ELF-1 (cell line): ENCODE data around the gene BOLA1.
"Not testable (repeated sequence)": the region's sequence is repeated elsewhere in the genome, so short reads cannot be mapped to it uniquely, and the experiment has no call there.

Experiments used
- DNase-seq: peaks from one replicate; pipeline ENCODE4 v3.0.0-alpha.2; 2016; ENCODE audit warnings: low read depth, low spot score

Gene BOLA1

DNA sequence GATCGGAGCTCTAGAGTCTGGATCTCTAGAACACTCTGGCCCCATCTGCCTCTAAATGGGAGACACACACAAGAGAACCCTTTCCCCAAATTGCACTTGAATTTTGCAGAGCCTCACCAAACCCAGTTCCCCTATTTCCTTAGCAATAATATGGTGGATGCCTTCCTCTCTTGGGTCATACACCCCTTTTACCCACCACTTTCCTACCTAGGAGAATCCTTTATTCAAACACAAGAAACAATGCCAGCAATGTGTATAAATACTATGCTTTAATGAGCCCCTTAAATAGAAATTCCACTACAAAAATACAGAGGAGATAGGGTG lies 29.0 kb downstream of the BOLA1 start:
- no peak for DNase-seq

DNA sequence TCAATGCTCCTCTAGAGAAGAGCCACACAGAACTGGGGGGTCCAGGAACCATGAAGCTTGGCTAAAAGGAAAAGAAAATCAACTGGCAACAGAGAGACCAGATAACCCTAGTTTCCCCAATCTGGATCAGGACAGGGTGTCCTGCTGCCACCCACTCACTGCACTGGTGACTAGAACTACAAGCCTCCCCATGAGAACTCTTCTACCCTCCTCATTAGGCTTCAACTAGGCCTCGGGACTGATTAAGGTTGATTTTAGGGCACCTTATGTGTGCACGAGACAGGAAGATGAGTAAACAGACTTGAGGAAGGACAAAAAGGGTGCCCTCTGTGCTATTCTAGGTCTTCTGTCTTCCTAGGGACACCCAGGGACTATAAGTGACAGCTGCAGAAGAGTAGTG lies 30.5 kb downstream of the BOLA1 start:
- DNase-seq = no peak

DNA sequence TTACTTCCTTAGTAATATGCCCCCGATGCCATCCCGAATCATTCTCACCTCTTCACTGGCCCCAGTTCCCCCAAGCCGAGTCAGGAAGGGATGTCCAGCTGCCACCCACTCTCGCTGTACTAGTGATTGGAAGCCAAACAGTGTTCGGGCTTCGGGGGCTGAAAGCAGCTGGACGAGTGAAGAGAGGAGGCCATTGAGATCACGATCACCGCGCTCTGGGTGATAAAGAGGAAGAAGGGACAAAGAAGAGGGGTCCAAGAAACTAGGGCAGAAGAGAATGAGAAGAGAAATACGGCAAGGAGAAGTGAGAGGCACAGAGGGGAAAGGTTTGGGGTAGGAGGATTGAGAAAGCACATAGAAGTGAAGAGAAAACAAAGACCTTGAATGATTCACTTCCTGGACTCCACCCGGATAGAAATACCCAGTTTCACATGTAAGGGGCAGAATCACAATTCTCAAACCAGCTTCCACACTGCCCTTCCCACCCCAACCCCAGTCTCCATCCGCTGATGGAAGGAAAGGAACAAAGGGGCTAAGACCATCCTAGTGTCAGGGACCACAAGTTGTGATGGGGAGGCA lies 31.9 kb downstream of the BOLA1 start:
- no peak for DNase-seq

DNA sequence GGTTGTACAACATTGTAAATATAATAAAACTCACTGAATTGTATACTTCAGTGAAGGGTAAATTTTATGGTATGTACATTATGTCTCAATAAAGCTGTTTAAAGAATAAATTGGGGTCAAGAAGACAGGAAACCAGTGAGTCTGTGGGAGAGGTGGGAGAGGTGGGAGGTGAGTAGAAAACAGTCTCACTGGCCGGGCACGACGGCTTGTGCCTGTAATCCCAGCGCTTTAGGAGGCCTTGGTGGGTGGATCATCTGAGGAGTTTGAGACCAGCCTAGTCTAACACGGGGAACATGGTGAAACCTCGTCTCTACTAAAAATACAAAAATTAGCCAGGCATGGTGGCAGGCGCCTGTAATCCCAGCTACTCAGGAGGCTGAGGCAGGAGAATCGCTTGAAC lies 33.1 kb downstream of the BOLA1 start:
- no peak for DNase-seq

DNA sequence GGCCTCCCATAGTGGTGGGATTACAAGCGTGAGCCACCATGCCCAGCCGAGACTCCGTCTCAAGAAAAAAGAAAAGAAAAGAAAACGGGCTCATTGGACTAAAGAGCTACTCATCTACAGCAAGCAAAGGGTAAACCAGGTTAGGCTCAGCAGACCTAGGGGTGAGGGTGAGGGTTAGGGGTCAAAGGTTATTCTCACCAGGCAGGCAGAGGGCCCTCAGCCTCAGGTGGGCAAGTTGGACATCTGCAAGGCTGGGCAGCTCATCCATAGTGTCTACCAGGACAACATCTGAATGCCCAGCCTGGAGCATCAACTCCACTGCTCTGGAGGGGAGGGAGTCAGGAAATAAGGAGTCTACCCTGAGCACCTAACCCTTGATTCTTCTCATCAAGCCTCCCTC lies 33.8 kb downstream of the BOLA1 start:
- no peak for DNase-seq

DNA sequence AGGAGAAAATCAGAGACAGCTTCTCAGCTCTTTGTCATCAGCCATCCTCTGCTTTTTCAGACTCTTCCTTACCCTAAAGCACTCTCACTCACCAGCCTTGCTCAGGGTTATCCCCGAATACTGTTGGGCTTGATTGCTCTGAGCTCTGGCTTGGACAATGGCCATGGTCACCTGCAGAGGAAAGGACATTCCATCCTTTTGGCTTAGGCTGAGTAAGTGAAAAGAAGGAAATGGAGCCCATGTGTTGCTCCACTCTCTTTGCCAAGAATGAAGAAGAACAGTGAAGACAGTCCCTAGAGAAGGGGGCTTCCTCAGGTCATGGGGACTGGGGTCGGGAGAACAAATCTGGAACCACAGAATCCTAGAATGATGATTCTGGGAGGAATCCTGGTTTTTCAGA lies 35.0 kb downstream of the BOLA1 start:
- no peak for DNase-seq

DNA sequence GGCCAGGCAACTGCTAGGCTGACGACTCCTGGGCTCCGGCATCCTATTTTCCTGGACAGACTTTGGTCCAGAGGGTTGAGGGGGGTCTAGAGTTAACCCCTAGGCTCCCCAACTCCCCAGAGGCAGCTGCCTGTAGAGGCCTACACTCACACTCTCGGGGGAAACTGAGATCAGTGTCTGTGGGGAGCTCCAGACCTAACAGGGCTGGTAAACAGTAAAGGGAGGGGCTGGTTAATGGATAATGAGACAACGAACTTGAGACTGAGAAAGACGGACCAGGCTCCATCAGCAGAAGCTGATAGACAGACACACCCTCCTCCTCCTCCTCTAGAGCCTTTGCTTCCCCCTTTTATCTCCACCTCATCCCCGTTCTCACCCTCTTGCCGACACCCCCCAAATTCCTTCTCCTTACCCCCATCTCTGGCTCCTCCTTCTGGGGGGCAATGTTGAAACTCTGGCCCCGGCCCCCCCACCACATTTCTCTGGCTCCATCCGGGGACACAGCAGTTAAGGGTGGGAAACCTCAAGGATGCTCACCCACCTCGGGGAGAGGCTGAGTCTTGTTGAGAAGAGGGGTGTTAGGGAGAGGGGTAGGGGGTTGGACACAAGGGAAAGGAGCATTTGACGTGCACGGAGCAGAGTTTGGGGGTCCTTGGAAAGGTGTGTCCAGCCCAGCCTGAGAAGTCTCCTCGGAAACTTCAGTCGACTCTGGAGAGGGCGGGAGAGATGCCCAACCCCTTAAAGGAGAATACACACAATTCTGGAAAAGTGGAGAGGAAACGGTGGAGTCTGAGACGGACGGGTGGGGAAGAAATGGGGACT lies 37.0 kb downstream of the BOLA1 start, which contains the start of gene MTMR11:
TSS of gene MTMR11 (minus strand) at position 710 of the 822 bp plus-strand sequence. CDS start at position 478, 232 bp downstream.
- DNase-seq = peak; percentile 28

DNA sequence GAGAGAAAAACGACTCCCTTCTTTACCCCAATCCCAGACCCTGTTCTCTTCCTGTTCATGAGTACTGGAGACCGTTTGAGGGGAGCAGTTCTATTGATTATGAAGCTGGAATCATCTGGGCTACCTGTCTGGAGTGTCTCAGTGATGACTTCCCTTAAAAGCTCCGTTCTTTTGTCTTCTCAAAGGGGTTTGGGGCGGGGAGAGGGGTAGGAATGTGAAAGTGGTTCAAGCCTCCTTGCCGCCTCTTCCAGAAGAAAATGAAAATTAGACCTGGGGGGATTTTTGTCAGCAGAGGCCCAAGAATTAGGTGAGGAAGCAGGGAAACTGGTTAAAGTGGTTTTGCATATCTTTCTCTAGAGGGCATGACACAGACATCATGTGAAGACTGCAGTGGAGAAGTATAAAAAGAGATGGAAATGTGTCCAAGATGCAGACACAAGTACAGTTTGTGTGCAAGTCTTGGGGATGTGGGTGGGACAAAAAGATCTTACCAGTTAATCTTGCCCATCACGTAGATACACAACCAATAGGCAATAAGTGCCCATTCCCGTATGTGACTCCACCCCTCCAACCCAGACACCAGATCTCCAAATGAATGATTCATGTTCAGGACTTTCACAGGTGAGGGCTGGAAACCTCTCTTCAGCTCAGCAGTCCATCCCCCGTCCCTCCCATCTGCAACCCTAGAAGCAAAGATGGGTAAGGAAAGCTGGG lies 37.8 kb downstream of the BOLA1 start:
- DNase-seq = peak; percentile 48

DNA sequence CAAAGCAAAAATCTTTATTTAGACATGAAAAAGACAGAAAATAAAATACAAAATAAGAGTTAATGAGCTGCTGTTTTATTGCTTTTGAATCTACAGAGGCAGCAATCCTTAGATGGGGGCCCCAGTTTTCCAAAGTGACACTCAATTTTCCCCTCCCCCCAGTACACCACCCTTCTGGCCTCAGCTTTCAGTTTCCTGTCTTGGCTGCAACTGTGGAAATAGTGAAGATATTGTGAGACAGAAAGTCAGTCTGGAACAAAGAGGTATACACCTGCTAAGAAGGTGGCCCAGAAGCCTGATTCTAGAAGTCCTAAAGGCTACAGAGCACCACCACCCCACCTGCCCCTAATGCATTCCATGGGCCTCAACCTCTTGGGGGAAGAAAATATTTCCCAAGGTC lies 38.4 kb downstream of the BOLA1 start:
- no peak for DNase-seq

DNA sequence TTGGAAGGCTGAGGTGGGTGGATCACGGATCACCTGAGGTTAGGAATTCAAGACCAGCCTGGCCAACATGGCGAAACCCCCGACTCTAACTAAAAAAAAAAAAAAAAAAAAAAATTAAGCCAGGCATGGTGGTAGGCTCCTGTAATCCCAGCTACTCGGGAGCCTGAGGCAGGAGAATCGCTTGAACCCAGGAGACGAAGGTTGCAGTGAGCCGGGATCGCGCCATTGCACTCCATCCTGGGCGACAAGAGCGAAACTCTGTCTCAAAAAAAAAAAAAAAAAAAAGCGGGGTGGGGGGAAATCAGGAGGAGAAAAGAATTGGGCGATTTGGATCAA lies 39.3 kb downstream of the BOLA1 start:
- DNase-seq = not testable (repeated sequence)

DNA sequence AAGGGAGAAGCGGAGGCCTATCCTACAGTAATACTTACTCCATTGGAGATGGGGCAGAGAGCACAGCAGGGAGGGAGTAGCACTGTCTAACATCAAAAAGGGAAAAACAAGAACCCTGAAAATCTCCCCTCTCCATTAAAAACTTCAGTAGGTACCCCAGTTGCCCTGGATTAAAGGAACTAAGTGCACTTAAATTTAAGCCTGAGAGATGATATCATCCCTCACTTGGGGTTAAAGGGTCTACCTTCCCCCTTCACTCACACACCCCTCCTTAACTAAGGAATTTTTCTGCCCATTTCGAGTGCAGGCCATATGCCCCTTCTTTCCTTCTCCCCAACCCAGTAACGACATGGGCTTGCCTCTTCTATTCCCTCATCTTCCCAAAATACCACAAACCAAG lies 41.1 kb downstream of the BOLA1 start:
- DNase-seq = no peak

DNA sequence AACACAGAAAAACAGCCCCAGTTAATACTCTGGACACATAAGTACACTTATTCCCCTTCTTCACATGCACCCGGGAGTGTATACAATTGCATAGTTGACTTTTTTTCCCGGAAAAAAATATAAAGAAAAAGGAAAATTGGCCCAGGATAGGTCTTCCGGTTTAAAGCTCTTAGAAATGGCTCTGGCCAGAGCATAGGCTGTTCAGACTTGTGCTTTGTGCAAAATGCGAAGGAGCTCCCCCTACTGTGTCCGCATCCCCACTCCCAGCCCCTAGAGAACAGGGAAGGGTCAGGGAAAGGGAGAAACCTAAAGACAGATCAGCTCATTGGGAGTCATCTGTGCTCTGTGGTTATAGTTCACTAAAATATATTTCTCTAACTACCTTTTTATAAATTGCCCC lies 42.8 kb downstream of the BOLA1 start:
- DNase-seq = peak; percentile 59

DNA sequence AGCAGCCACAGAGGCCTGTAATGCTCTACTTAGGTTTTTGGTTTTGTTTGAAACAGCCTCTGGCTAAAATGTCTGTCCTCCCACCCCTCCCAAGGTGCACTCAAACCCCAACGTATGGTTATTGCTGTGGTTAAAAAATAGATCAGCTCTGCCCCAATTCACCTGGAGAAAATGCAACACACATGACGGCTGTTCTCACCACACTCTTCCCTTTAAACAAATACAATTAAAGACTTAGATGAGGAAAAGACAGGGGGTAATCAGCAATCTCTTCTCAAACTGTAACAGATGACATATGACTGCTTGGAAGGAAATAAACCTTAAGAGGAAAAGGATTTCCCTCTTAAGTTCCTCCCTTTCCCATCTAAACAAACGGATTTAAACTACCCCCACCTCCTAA lies 43.5 kb downstream of the BOLA1 start:
- DNase-seq = no peak

DNA sequence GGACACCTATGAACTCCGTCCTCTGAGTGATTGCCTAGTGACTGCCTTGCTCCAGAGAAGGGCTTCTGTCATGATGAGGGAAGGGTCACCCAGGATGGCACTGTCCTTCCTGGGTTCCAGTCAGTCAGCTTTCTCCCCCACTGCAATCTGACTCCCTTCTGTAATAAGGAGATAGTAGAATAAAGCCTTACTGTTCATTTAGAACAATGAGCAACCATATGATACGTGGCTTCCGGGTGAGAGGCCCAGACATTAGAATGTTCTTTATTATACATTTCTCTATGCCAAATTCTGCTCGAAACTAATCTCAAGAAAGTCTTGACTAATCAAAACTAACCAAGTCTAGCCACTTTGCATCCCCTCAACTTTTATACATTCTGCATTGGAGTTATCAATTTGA lies 45.8 kb downstream of the BOLA1 start:
- DNase-seq = no peak

DNA sequence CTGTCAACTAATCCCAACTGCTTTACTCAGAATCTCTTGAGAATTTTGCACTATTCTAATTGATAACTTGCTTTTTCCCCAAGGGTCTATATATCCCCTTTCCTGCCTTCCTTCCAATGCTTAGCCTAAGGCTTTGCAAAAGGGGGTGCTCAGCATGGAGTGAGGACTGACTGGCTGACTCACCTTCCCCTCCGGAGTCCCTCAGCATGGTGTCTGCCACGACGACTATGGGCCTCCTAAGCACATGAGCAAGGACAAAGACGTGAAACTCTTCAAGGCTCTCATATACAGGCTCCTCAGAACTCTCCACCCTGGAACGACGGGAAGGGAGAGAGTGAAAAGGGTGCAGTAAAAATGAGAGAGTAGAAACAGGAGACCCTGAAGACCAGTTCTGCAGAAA lies 50.5 kb downstream of the BOLA1 start:
- no peak for DNase-seq
